OCI-LY1 (cell line): ENCODE results near the gene CDH13.

Experiments used
- H2AFZ ChIP-seq: fragments of 200-600 bp; sonication (generic), shearing (Covaris generic); 2 replicates; pipeline ENCODE4 v1.6.0; 2014; ENCODE audit warnings: antibody characterized with exemption, mild to moderate bottlenecking, low read length
- H3F3A ChIP-seq: fragments of 200-600 bp; sonication (generic), shearing (Covaris generic); 2 replicates; pipeline ENCODE4 v1.6.0; 2014; ENCODE audit warnings: mild to moderate bottlenecking, antibody characterized with exemption, low read length, moderate library complexity; ENCODE audit not compliant: insufficient read depth
- H3K27ac ChIP-seq: fragments of 200-600 bp; sonication (generic); 2 replicates; pipeline ENCODE4 v1.5.1; 2014; ENCODE audit warnings: low read length, mixed run types, mild to moderate bottlenecking, low read depth; ENCODE audit not compliant: poor library complexity, severe bottlenecking
- H3K27me3 ChIP-seq: fragments of 200-600 bp; sonication (generic); 2 replicates; pipeline ENCODE4 v1.6.0; 2014; ENCODE audit warnings: antibody characterized with exemption, mild to moderate bottlenecking, low read length, moderate library complexity; ENCODE audit not compliant: insufficient read depth
- H3K36me3 ChIP-seq: fragments of 200-600 bp; sonication (generic); 2 replicates; pipeline ENCODE4 v1.6.1; 2014; ENCODE audit warnings: mild to moderate bottlenecking, antibody characterized with exemption, low read length, moderate library complexity, mixed read lengths; ENCODE audit not compliant: insufficient read depth
- H3K4me1 ChIP-seq: fragments of 200-600 bp; sonication (generic); 2 replicates; pipeline ENCODE4 v1.5.1; 2014; ENCODE audit warnings: mild to moderate bottlenecking, low read length, moderate library complexity; ENCODE audit not compliant: insufficient read depth, severe bottlenecking
- H3K4me2 ChIP-seq: fragments of 200-600 bp; sonication (generic), shearing (Covaris generic); 2 replicates; pipeline ENCODE4 v1.6.1; 2014; ENCODE audit warnings: low read length
- H3K4me3 ChIP-seq: fragments of 200-600 bp; sonication (generic); 2 replicates; pipeline ENCODE4 v1.5.1; 2014; ENCODE audit warnings: low read length, low read depth, mild to moderate bottlenecking, mixed read lengths; ENCODE audit not compliant: poor library complexity, severe bottlenecking
- H3K79me2 ChIP-seq: fragments of 200-600 bp; shearing (Covaris generic); 2 replicates; pipeline ENCODE4 v1.6.1; 2016; ENCODE audit warnings: mixed run types, low read length, mixed read lengths; ENCODE audit not compliant: insufficient read depth
- H3K9ac ChIP-seq: fragments of 200-600 bp; sonication (generic), shearing (Covaris generic); 2 replicates; pipeline ENCODE4 v1.6.1; 2014; ENCODE audit warnings: mild to moderate bottlenecking, low read length, mixed read lengths
- H3K9me2 ChIP-seq: fragments of 200-600 bp; sonication (generic), shearing (Covaris generic); 2 replicates; pipeline ENCODE4 v1.6.1; 2014; ENCODE audit warnings: low read depth, mild to moderate bottlenecking, low read length, mixed read lengths
- H3K9me3 ChIP-seq: fragments of 200-600 bp; shearing (Covaris generic); 2 replicates; pipeline ENCODE4 v1.6.1; 2014; ENCODE audit warnings: low read length, mixed read lengths
- H4K20me1 ChIP-seq: fragments of 200-600 bp; sonication (generic), shearing (Covaris generic); 2 replicates; pipeline ENCODE4 v1.6.0; 2016; ENCODE audit warnings: mild to moderate bottlenecking, low read length; ENCODE audit not compliant: insufficient read depth
- CTCF ChIP-seq: fragments of 200-600 bp; sonication (generic), shearing (Covaris generic); IDR thresholded peaks from 2 replicates; pipeline ENCODE4 v1.5.1; 2017; ENCODE audit warnings: mild to moderate bottlenecking, antibody characterized with exemption, low read length, moderate library complexity, mixed read lengths
- EZH2 ChIP-seq: fragments of 200-600 bp; sonication (generic), shearing (Covaris generic); IDR thresholded peaks from 2 replicates; pipeline ENCODE4 v1.8.0; 2017; ENCODE audit warnings: borderline replicate concordance, mixed run types, mild to moderate bottlenecking, antibody characterized with exemption, low read length, moderate library complexity, mixed read lengths

CDH13 gene

DNA sequence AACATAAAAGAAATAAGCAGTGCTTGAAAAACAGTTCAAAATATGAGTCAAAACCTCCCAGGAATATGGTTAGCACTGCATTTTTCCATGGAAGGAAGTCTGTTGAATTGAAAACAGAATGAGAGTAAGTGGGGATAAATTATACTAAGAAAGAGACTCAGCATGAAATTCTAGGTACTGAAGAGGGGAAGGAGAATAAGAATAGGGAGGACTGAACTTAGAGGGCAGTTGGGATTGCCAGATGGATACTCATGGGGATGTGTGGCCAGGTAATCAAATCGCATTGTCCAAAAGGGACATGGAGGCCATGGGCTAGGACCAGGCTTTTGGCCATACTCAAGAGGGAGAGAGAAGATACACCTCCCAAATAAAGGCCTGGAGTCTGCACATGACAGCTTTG lies 247.9 kb downstream of the CDH13 start:
- Histone ChIP-seq H2AFZ (no peak overlapping the region), H3F3A (no peaks in the 10 kb centered on the region), H3K9me2 (no peaks in the 10 kb centered on the region), H3K79me2 (no peaks in the 10 kb centered on the region), H4K20me1 (no peaks in the 10 kb centered on the region), H3K4me3 (no peak overlapping the region), H3K4me2 (no peak overlapping the region), H3K9ac (no peak overlapping the region), H3K9me3 (no peaks in the 10 kb centered on the region), H3K27ac (no peak overlapping the region), H3K27me3 (no peaks in the 10 kb centered on the region), H3K4me1 (no peaks in the 10 kb centered on the region), H3K36me3 (no peaks in the 10 kb centered on the region)
- TF ChIP-seq EZH2 (no peak), CTCF (no peak)

GRCh38 chr16:82876951-82877350 lies 250.2 kb downstream of the CDH13 start:
- Histone ChIP-seq H3K9me2 (no peaks in the 10 kb centered on the region), H3K4me2 (no peak overlapping the region), H3F3A (no peaks in the 10 kb centered on the region), H3K27ac (no peak overlapping the region), H3K9me3 (no peaks in the 10 kb centered on the region), H3K4me1 (no peaks in the 10 kb centered on the region), H3K9ac (no peak overlapping the region), H3K79me2 (no peaks in the 10 kb centered on the region), H3K4me3 (no peak overlapping the region), H3K36me3 (no peaks in the 10 kb centered on the region), H3K27me3 (no peaks in the 10 kb centered on the region), H4K20me1 (no peaks in the 10 kb centered on the region), H2AFZ (no peak overlapping the region)
- no peak for TF ChIP-seq EZH2
- TF ChIP-seq CTCF: no peak

GRCh38 chr16:82878466-82878865 lies 251.7 kb downstream of the CDH13 start:
- Histone ChIP-seq H3F3A (no peaks in the 10 kb centered on the region), H3K9ac (no peak overlapping the region), H3K27ac (no peak overlapping the region), H3K27me3 (no peaks in the 10 kb centered on the region), H3K4me2 (no peak overlapping the region), H3K9me3 (no peaks in the 10 kb centered on the region), H3K4me1 (no peaks in the 10 kb centered on the region), H3K9me2 (no peaks in the 10 kb centered on the region), H4K20me1 (no peaks in the 10 kb centered on the region), H2AFZ (no peak overlapping the region), H3K79me2 (no peaks in the 10 kb centered on the region), H3K36me3 (no peaks in the 10 kb centered on the region), H3K4me3 (no peak overlapping the region)
- TF ChIP-seq EZH2: no peak
- TF ChIP-seq CTCF: no peak
